Measurements from ENCODE around the gene CD151. TPM values are rescaled to one million over a fixed set of nuclear protein-coding genes. Genes with fewer than 3 reads are reported as not detected.

Gene CD151
- total RNA-seq, 1 donor from 2014 or later: 108 TPM

- Mint-ChIP-seq H3K9me3 (no peaks in the 10 kb centered on the region), H3K4me3 (no peak overlapping the region), H3K36me3 (ENCODE audit: low read depth) (peaks cover 3% of the 10 kb centered on the region), H3K27ac (ENCODE audit: unreplicated experiment) (no peak overlapping the region), H3K4me1 (peaks cover 4% of the 10 kb centered on the region), H3K27me3 (ENCODE audit: low read depth) (no peaks in the 10 kb centered on the region)
- no peak for DNase-seq (ENCODE audit: low read depth, low spot score)
- TF ChIP-seq CTCF (conservative IDR thresholded peaks at IDR 0.05): no peak
Measured at GRCh38 chr11:869399-870126, 36.8 kb downstream of the CD151 start.

GRCh38 chr11:870127-870413 lies 37.3 kb downstream of the CD151 start:
- DNase-seq (ENCODE audit: low read depth, low spot score): no peak
- H3K4me1 Mint-ChIP-seq: no peaks in the 10 kb centered on the region
- peaks cover 3% of the 10 kb centered on the region for H3K36me3 Mint-ChIP-seq (ENCODE audit: low read depth)
- no peaks in the 10 kb centered on the region for H3K27me3 Mint-ChIP-seq (ENCODE audit: low read depth)
- TF ChIP-seq CTCF (conservative IDR thresholded peaks at IDR 0.05): peak; percentile 28
- H3K27ac Mint-ChIP-seq (ENCODE audit: unreplicated experiment): peak overlapping the region; percentile 43
- no peaks in the 10 kb centered on the region for H3K9me3 Mint-ChIP-seq
- H3K4me3 Mint-ChIP-seq: no peak overlapping the region

DNA sequence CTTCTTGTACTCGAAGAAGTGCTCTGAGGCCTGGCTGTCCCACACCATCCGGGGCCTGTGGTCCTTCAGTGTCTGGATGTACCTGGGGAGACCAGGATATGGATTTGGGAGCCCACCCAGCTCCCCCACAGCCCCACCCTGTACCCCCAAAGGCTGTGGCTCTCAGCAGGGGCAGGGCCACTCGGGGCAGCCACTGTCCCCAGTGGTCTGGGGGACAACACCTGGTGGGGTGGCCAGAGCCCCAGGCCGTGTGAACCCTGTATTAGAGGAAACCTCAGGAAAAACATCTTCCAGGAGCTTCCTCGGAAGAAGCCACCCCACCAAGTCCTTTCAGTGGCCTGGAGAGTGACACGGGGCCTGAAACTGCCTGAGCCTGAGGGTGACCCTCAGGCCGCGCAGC lies 37.7 kb downstream of the CD151 start:
- Mint-ChIP-seq H3K27me3 (ENCODE audit: low read depth) (no peaks in the 10 kb centered on the region), H3K27ac (ENCODE audit: unreplicated experiment) (peak overlapping the region; percentile 43), H3K4me3 (no peak overlapping the region), H3K36me3 (ENCODE audit: low read depth) (peaks cover 3% of the 10 kb centered on the region), H3K4me1 (no peaks in the 10 kb centered on the region), H3K9me3 (no peaks in the 10 kb centered on the region)
- DNase-seq (ENCODE audit: low read depth, low spot score): no peak
- TF ChIP-seq CTCF (conservative IDR thresholded peaks at IDR 0.05): no peak

- H3K4me1 Mint-ChIP-seq: no peaks in the 10 kb centered on the region
- no peaks in the 10 kb centered on the region for H3K9me3 Mint-ChIP-seq
- no peaks in the 10 kb centered on the region for H3K27me3 Mint-ChIP-seq (ENCODE audit: low read depth)
- no peak for DNase-seq (ENCODE audit: low read depth, low spot score)
- TF ChIP-seq CTCF (conservative IDR thresholded peaks at IDR 0.05): no peak
- H3K27ac Mint-ChIP-seq (ENCODE audit: unreplicated experiment): no peak overlapping the region
- no peak overlapping the region for H3K4me3 Mint-ChIP-seq
- H3K36me3 Mint-ChIP-seq (ENCODE audit: low read depth): peaks cover 3% of the 10 kb centered on the region
Measured at GRCh38 chr11:871472-871871, 38.7 kb downstream of the CD151 start.

DNA sequence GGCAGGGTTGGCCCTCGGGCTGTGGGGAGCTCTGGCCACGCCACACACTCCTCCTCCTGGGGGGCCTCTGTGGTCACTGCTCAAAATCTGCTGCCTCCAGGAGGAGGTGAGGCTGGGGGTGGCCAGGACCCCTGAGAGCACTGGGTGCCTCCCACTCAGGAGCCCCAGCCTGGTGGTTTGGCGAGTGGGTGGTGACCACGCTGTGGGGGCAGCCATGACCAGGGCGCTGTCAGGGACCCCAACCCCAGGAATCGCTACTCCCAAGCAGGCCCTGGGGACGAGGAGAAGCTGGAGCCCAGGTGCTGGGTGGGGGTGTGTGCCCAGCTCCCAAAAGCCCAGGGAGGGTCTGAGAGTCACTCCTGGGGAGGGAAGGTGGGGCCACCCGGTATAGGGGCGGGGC lies 40.0 kb downstream of the CD151 start:
- no peak overlapping the region for H3K27ac Mint-ChIP-seq (ENCODE audit: unreplicated experiment)
- DNase-seq (ENCODE audit: low read depth, low spot score): no peak
- peaks cover 3% of the 10 kb centered on the region for H3K36me3 Mint-ChIP-seq (ENCODE audit: low read depth)
- no peak overlapping the region for H3K4me3 Mint-ChIP-seq
- H3K9me3 Mint-ChIP-seq: no peaks in the 10 kb centered on the region
- TF ChIP-seq CTCF (conservative IDR thresholded peaks at IDR 0.05): no peak
- H3K27me3 Mint-ChIP-seq (ENCODE audit: low read depth): no peaks in the 10 kb centered on the region
- no peaks in the 10 kb centered on the region for H3K4me1 Mint-ChIP-seq

Measured in neural crest cell (in vitro differentiated cells).